Tibial nerve (tissue), 4 donors: ENCODE measurements around the gene KCNQ4. TPM values are rescaled to one million over a fixed set of nuclear protein-coding genes. Genes with fewer than 3 reads are reported as not detected.

Experiments
- DNase-seq, 2 donors: peaks; one replicate each; pipeline ENCODE4 v3.0.0-alpha.2; 2019; ENCODE audit warnings: low spot score in 2 of 2
- H3K27ac ChIP-seq, 4 donors: fragments of 200-600 bp; sonication (generic) in 3 of 4; one replicate each; pipeline ENCODE4 v1.5.1; 2017 to 2019; ENCODE audit warnings: mild to moderate bottlenecking in 1 of 4
- H3K27me3 ChIP-seq, 2 donors: fragments of 200-600 bp; sonication (generic) in 1 of 2; one replicate each; pipeline versions ENCODE4 v1.5.1 to v1.6.0; 2017 to 2019
- H3K36me3 ChIP-seq, 3 donors: fragments of 200-600 bp; sonication (generic); one replicate each; pipeline ENCODE4 v1.5.1; 2018 to 2019
- H3K4me1 ChIP-seq, 4 donors: fragments of 200-600 bp; sonication (generic) in 3 of 4; one replicate each; pipeline ENCODE4 v1.5.1; 2017 to 2019
- H3K4me3 ChIP-seq, 4 donors: fragments of 200-600 bp; sonication (generic) in 3 of 4; one replicate each; pipeline ENCODE4 v1.5.1; 2017 to 2019; ENCODE audit warnings: mild to moderate bottlenecking in 1 of 4, moderate library complexity in 1 of 4
- H3K9me3 ChIP-seq, 4 donors: fragments of 200-600 bp; sonication (generic) in 3 of 4; one replicate each; pipeline ENCODE4 v1.5.1; 2017 to 2019
- CTCF ChIP-seq, 5 experiments: fragments of 200-600 bp in 3 of 5; fragments of 450-650 bp in 2 of 5; sonication (generic) in 3 of 5; IDR thresholded peaks; one replicate each; pipeline ENCODE4 v1.5.1; 2016 to 2019; ENCODE audit warnings: antibody characterized with exemption in 5 of 5, mild to moderate bottlenecking in 3 of 5, moderate library complexity in 2 of 5
- EP300 ChIP-seq, 2 donors: sonication (generic); formaldehyde crosslinking; IDR thresholded peaks; one replicate each; pipeline ENCODE4 v1.6.1; 2017; ENCODE audit warnings: antibody characterized with exemption in 2 of 2, mild to moderate bottlenecking in 1 of 2
- POLR2A ChIP-seq, 2 donors: fragments of 450-650 bp; IDR thresholded peaks; one replicate each; pipeline ENCODE4 v1.6.1; 2017; ENCODE audit warnings: antibody characterized with exemption in 2 of 2, mild to moderate bottlenecking in 2 of 2, moderate library complexity in 2 of 2
- WGBS, 2 donors: methylation state at CpG; one replicate each; pipeline ENCODE4 v1.1.5; 2018; 5-methylcytosine and 5-hydroxymethylcytosine counted together
- total RNA-seq, 4 donors: library from RNA; depleted of rRNA; stranded (reverse); fragments of >200 nt; gene quantifications; one replicate each; pipeline ENCODE4 v1.1.0, GENCODE V29; 2016

KCNQ4 gene
- total RNA-seq, 4 donors from 2014 or later, result 0.22 to 2.1 (median 1.7) TPM

GRCh38 chr1:40795811-40796586 is 12.4 kb downstream of the KCNQ4 start:
- H3K4me1 ChIP-seq, result peaks cover 0 to 29% (median 13%) of the 10 kb centered on the region in 4 donors
- H3K27me3 ChIP-seq, result no peaks in the 10 kb centered on the region
- H3K4me3 ChIP-seq, result no peak overlapping the region
- H3K36me3 ChIP-seq, result no peaks in the 10 kb centered on the region
- H3K9me3 ChIP-seq, result no peaks in the 10 kb centered on the region
- H3K27ac ChIP-seq, result no peak overlapping the region
- WGBS, 2 donors, result 53 to 59% methylated on average over 13 of the region's 13 CpGs
- no peak for TF ChIP-seq EP300 (IDR thresholded peaks at IDR 0.05)
- no peak for TF ChIP-seq POLR2A (IDR thresholded peaks at IDR 0.05)
- no peak for TF ChIP-seq CTCF (IDR thresholded peaks at IDR 0.05)
- DNase-seq, result no peak

GRCh38 chr1:40796939-40797667 is 13.5 kb downstream of the KCNQ4 start:
- Histone ChIP-seq H3K27me3 (no peaks in the 10 kb centered on the region), H3K27ac (no peak overlapping the region), H3K9me3 (no peaks in the 10 kb centered on the region), H3K4me3 (no peak overlapping the region), H3K4me1 (peaks cover 0 to 40% (median 22%) of the 10 kb centered on the region in 4 donors), H3K36me3 (no peaks in the 10 kb centered on the region)
- 61 to 62% methylated on average over 9 of the region's 9 CpGs for WGBS, 2 donors
- DNase-seq, result no peak
- no peak for TF ChIP-seq POLR2A (IDR thresholded peaks at IDR 0.05)
- TF ChIP-seq CTCF (IDR thresholded peaks at IDR 0.05), result no peak
- TF ChIP-seq EP300 (IDR thresholded peaks at IDR 0.05), result no peak

- no peak for DNase-seq
- WGBS, 2 donors, result 71 to 92% methylated on average over 3 of the region's 3 CpGs
- Histone ChIP-seq H3K9me3 (no peaks in the 10 kb centered on the region), H3K27me3 (no peaks in the 10 kb centered on the region), H3K27ac (peak overlapping the region in 1 of 4 donors; percentile 28), H3K36me3 (no peaks in the 10 kb centered on the region), H3K4me3 (no peak overlapping the region), H3K4me1 (peaks cover 0 to 45% (median 23%) of the 10 kb centered on the region in 4 donors)
- TF ChIP-seq CTCF (IDR thresholded peaks at IDR 0.05) (no peak), EP300 (IDR thresholded peaks at IDR 0.05) (no peak), POLR2A (IDR thresholded peaks at IDR 0.05) (no peak)
Measured at GRCh38 chr1:40797668-40798010, 14.1 kb downstream of the KCNQ4 start.

- TF ChIP-seq EP300 (IDR thresholded peaks at IDR 0.05), result no peak
- no peak for TF ChIP-seq POLR2A (IDR thresholded peaks at IDR 0.05)
- TF ChIP-seq CTCF (IDR thresholded peaks at IDR 0.05), result no peak
- Histone ChIP-seq H3K9me3 (no peaks in the 10 kb centered on the region), H3K27me3 (no peaks in the 10 kb centered on the region), H3K4me3 (no peak overlapping the region), H3K4me1 (peaks cover 0 to 51% (median 23%) of the 10 kb centered on the region in 4 donors), H3K27ac (no peak overlapping the region), H3K36me3 (no peaks in the 10 kb centered on the region)
- WGBS, 2 donors, result 75 to 76% methylated on average over 7 to 8 of the region's 8 CpGs
- DNase-seq, result no peak
Measured at GRCh38 chr1:40798366-40799281, 15.0 kb downstream of the KCNQ4 start.
